RWPE1 (cell line): ENCODE measurements around the gene CPED1.

ENCODE experiments used
- CTCF ChIA-PET: fragments of 350-600 bp; sonication (Branson Sonifier 250); formaldehyde crosslinking; extraction: SDS; loops from one replicate; lab custom pipeline; 2021; lab: Yijun Ruan, JAX
- POLR2A ChIA-PET: fragments of 400-600 bp; formaldehyde crosslinking; extraction: SDS; loops from one replicate; lab custom pipeline; 2020; ENCODE audit warnings: antibody characterized with exemption; ENCODE audit not compliant: low non-redundant PET; lab: Yijun Ruan, JAX
- DNase-seq: peaks from one replicate; pipeline ENCODE4 v3.0.0; 2012; ENCODE audit warnings: low spot score
- H3K27ac ChIP-seq: fragments of 450-650 bp; 2 replicates; pipeline ENCODE4 v1.5.1; 2017
- TF ChIP-seq, protein P1 (sequence below): fragments of 450-650 bp; conservative IDR thresholded peaks from 2 replicates; pipeline ENCODE4 v1.5.1; 2017; ENCODE audit warnings: low read depth, mild to moderate bottlenecking

CPED1 gene

DNA sequence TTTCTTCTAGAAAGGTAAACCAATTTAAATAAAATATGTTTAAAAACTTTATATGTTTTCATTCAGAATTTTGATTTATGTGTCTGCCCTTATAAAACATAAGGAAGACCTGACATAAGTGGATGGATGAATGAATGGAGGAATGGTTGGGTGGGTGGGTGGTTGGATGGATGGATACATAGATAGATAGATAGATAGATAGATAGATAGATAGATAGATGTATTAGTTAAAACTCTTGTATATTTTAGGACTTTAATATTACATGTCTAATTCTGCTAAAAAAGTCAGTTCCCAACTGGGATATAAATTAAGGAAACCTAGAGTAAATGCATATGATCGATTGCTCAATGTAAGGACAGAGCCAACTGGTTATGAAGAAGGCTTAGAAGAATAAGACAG lies 184.0 kb downstream of the CPED1 start:
- no peak overlapping the region for H3K27ac ChIP-seq
- no peak for DNase-seq
- TF ChIP-seq, protein P1, sequence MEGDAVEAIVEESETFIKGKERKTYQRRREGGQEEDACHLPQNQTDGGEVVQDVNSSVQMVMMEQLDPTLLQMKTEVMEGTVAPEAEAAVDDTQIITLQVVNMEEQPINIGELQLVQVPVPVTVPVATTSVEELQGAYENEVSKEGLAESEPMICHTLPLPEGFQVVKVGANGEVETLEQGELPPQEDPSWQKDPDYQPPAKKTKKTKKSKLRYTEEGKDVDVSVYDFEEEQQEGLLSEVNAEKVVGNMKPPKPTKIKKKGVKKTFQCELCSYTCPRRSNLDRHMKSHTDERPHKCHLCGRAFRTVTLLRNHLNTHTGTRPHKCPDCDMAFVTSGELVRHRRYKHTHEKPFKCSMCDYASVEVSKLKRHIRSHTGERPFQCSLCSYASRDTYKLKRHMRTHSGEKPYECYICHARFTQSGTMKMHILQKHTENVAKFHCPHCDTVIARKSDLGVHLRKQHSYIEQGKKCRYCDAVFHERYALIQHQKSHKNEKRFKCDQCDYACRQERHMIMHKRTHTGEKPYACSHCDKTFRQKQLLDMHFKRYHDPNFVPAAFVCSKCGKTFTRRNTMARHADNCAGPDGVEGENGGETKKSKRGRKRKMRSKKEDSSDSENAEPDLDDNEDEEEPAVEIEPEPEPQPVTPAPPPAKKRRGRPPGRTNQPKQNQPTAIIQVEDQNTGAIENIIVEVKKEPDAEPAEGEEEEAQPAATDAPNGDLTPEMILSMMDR, result no peak
- ChIA-PET CTCF (no interaction called here), POLR2A (no interaction called here)

DNA sequence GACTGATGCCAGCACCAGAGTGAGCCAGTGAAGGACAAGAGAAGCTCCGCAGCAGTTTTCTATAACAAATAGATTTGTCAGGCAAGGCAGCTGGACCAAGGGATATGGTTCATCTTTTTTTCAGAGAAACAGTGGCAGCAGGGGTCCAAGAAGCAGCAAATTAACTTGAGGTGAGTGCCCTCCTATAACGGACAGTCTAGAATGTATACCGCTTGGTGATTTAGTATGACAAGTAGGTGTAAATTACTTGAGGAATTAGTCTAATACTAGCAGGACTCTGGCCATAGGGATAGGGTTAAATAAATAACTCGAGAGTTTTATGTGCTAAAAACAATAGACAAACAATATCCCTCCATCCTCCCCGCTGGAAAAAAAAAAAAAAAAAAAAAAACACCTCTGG lies 187.3 kb downstream of the CPED1 start:
- DNase-seq, result no peak
- H3K27ac ChIP-seq, result no peak overlapping the region
- CTCF ChIA-PET, result no interaction called here
- TF ChIP-seq, protein P1, result no peak
- POLR2A ChIA-PET, result no interaction called here

DNA sequence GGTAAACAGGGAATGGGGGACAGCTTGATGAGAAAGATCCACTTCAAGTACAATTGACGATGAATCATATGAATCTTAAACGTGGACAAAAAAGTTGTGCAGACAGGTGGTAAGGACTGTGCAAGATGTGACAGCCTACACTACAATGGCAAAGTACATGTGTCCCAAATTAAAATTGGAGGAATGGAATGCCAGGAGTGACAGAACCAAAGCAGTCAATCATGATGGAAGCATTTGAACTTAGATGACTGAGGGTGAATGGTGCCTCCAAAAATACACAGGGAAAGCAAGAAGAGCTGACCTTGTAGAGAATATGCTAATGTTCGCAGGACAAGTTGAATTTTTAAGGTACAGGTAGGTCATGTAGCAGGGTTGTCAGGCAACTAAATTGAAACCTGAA lies 189.9 kb downstream of the CPED1 start:
- POLR2A ChIA-PET, result no interaction called here
- no peak for DNase-seq
- CTCF ChIA-PET, result no interaction called here
- TF ChIP-seq, protein P1, result no peak
- H3K27ac ChIP-seq, result no peak overlapping the region

DNA sequence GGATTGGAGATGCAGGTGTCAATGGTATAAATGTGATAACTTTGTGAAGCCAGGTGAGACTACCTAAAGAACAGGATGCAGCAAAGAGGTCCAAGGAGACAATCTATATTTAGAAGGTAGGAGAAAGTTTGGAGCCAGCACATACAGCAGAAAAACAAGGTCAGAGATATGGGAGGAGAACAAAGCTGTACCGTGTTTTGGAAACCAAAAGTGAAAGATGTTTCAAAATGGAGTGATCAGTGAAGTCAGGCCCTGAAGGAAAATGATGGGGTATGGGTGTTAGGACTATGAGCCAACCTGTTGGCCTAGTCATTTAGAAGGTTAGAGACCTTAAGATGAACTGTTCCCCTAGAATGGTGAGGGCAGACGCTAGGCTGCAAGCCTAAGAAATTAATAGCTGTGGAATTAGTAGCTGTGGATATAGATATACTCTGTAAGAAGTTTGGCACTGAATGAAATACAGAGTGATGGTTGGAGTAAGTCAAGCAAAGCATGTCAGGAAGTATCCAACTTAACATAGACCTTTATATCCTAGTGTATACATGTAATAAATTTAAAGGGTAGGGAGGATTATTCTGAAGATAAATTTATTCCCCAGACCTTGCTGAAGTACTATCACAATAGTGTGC lies 190.5 kb downstream of the CPED1 start:
- no peak for DNase-seq
- TF ChIP-seq, protein P1, result no peak
- POLR2A ChIA-PET, result no interaction called here
- no peak overlapping the region for H3K27ac ChIP-seq
- CTCF ChIA-PET, result no interaction called here

DNA sequence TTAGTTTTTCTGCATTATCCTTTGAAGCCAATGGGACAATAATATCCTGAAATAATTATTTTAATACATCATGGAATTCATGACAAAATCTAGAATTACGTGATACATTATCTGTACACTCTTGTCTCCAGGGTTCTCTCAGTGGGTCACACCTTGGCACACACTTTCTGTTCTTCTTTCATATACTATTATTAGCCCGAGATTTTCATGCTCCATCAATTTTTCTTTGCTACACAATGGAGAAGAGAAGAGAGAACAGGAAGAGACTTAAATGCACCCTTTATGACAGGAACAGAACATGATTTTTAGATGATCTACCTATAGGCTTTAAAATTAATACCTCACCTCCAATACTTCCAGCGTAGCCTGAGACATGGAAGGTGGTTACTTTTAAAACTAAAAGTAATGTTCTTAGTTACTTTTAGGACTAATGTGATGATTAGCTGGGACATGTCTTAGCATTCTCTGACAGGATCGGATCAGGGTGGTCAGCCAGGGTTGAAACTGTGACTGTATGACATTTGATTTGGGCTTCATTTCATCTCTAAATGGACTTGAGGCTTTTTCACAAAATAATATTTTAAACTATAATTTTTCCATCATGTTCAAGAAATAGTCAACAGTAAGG lies 192.0 kb downstream of the CPED1 start:
- POLR2A ChIA-PET, result no interaction called here
- DNase-seq, result no peak
- no peak overlapping the region for H3K27ac ChIP-seq
- TF ChIP-seq, protein P1, result no peak
- CTCF ChIA-PET, result no interaction called here

DNA sequence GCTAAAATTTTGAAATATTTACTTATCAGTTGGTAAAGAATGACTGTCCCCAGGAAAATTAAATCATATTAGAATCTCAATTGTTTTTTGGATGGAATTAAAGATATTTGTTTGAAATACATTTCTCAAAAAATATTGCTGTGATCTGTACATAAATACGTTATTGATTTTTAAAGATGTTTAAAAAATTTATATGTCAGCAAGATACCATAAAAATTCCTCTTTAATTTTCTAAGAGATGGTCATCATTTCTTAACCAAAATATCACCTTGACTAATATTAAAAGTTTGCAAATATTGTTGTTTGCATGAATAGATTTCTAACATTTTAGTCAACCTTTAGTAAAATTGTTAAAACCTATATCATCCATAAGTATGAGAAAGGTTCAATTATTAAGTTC lies 192.8 kb downstream of the CPED1 start:
- H3K27ac ChIP-seq, result no peak overlapping the region
- POLR2A ChIA-PET, result no interaction called here
- TF ChIP-seq, protein P1, result no peak
- no peak for DNase-seq
- CTCF ChIA-PET, result no interaction called here
